Right kidney (tissue), 1 donor: ENCODE results near the gene ADPRM.

ENCODE experiments used
- DNase-seq: peaks from one replicate; pipeline ENCODE4 v3.0.0-alpha.2; 2016

Gene ADPRM

GRCh38 chr17:10739386-10739785 lies 42.0 kb downstream of the ADPRM start:
- DNase-seq: no peak

- no peak for DNase-seq
Observed at GRCh38 chr17:10741416-10742135, 44.2 kb downstream of the ADPRM start.

- DNase-seq: no peak
Observed at GRCh38 chr17:10742431-10742830, 45.0 kb downstream of the ADPRM start.

- no peak for DNase-seq
Observed at GRCh38 chr17:10743316-10744009, 46.1 kb downstream of the ADPRM start.

- DNase-seq: no peak
Observed at GRCh38 chr17:10744501-10745000, 47.2 kb downstream of the ADPRM start.

- DNase-seq: no peak
Observed at GRCh38 chr17:10745231-10745630, 47.8 kb downstream of the ADPRM start.

- DNase-seq: peak; percentile 13
Observed at GRCh38 chr17:10748531-10749181, 51.3 kb downstream of the ADPRM start.

GRCh38 chr17:10750210-10750609 lies 52.8 kb downstream of the ADPRM start:
- no peak for DNase-seq

GRCh38 chr17:10751563-10751962 lies 54.2 kb downstream of the ADPRM start:
- DNase-seq: no peak

- no peak for DNase-seq
Observed at GRCh38 chr17:10752696-10753095, 55.3 kb downstream of the ADPRM start.

- DNase-seq: no peak
Observed at GRCh38 chr17:10754109-10754508, 56.7 kb downstream of the ADPRM start.

GRCh38 chr17:10754861-10755591 lies 57.6 kb downstream of the ADPRM start:
- DNase-seq: no peak

- DNase-seq: no peak
Observed at GRCh38 chr17:10755592-10756127, 58.3 kb downstream of the ADPRM start.

GRCh38 chr17:10756185-10756584 lies 58.8 kb downstream of the ADPRM start:
- no peak for DNase-seq

GRCh38 chr17:10756619-10757018 lies 59.2 kb downstream of the ADPRM start:
- DNase-seq: no peak

GRCh38 chr17:10757067-10757466 lies 59.7 kb downstream of the ADPRM start:
- DNase-seq: no peak

GRCh38 chr17:10757647-10758046 lies 60.3 kb downstream of the ADPRM start:
- no peak for DNase-seq

- DNase-seq: no peak
Observed at GRCh38 chr17:10758062-10758461, 60.7 kb downstream of the ADPRM start.
